Measurements from ENCODE around the gene MYLK4. TPM values are rescaled to one million over a fixed set of nuclear protein-coding genes. Genes with fewer than 3 reads are reported as not detected.

Gene MYLK4
- total RNA-seq, 1 donor: 0.43 TPM

DNA sequence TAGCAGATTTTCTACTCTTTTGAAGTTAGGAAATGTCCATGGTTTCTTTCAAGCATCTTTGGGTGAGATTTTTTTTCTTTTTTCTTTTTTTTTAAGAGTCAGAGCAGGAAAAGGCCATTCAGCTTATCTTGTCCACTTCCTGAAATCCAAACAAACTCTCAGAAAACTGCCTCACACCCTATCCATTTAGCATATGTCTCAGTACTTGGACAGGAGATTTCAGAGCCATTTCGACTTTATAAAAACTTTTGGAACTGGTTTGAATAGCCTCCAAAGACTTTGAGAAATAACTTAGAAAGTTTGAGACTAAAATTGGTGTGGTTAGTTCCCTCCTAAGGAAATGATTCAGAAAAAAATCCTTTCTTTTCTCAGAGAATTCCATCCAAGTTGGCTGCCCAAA, 125.1 kb downstream of the MYLK4 start:
- no peak overlapping the region for H3K4me3 ChIP-seq (ENCODE audit: low read depth, low read length)
- peak; percentile 23 for DNase-seq (ENCODE audit: low read depth)
- no peak for TF ChIP-seq CTCF (IDR thresholded peaks at IDR 0.05; ENCODE audit: insufficient read depth, low read depth, low read length)

GRCh38 chr6:2624177-2624576, 126.5 kb downstream of the MYLK4 start:
- TF ChIP-seq CTCF (IDR thresholded peaks at IDR 0.05; ENCODE audit: insufficient read depth, low read depth, low read length): no peak
- DNase-seq (ENCODE audit: low read depth): no peak
- H3K4me3 ChIP-seq (ENCODE audit: low read depth, low read length): no peak overlapping the region

GRCh38 chr6:2623295-2623694, 127.4 kb downstream of the MYLK4 start:
- peak; percentile 36 for DNase-seq (ENCODE audit: low read depth)
- no peak overlapping the region for H3K4me3 ChIP-seq (ENCODE audit: low read depth, low read length)
- no peak for TF ChIP-seq CTCF (IDR thresholded peaks at IDR 0.05; ENCODE audit: insufficient read depth, low read depth, low read length)

DNA sequence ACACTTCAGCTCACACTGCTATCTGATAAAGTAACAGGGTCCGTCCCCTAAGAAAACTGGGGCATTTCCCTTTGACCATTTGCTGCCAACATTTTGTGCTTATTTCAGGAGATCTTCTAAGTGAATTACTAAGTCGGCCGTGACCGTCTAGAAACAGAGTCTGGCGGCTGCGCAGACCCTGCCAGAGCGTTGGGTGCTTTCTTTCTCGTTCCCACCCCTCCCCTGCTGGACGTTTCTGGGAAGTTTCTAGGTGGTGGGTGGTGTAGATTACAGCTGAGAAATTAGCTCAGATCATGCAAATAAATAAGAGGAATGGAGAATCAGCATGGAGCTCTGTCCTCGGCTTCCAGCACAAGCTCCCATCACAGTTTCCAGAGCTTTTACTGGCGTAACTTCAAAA, 128.1 kb downstream of the MYLK4 start:
- no peak for DNase-seq (ENCODE audit: low read depth)
- no peak overlapping the region for H3K4me3 ChIP-seq (ENCODE audit: low read depth, low read length)
- peak; percentile 10 for TF ChIP-seq CTCF (IDR thresholded peaks at IDR 0.05; ENCODE audit: insufficient read depth, low read depth, low read length)

GRCh38 chr6:2619651-2620050, 131.1 kb downstream of the MYLK4 start:
- no peak for DNase-seq (ENCODE audit: low read depth)
- no peak for TF ChIP-seq CTCF (IDR thresholded peaks at IDR 0.05; ENCODE audit: insufficient read depth, low read depth, low read length)
- H3K4me3 ChIP-seq (ENCODE audit: low read depth, low read length): no peak overlapping the region

DNA sequence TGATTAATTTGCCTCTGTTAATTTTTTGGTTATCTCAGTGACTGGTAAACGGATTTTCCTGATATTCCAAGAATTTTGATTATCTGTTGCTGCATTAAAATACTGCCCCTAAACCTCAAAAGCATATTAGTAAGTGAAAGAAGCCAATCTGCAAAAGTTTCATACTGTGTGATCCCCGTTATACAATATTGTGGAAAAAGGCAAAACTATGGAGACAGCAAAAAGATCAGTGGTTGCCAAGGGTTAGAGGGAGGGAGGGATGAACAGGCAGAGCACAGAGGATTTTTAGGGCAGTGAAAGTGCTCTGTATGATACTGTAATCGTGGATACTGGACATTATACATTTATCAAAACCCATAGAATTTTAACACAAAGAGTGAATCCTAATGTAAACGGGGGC, 133.0 kb downstream of the MYLK4 start:
- no peak for TF ChIP-seq CTCF (IDR thresholded peaks at IDR 0.05; ENCODE audit: insufficient read depth, low read depth, low read length)
- DNase-seq (ENCODE audit: low read depth): no peak
- no peak overlapping the region for H3K4me3 ChIP-seq (ENCODE audit: low read depth, low read length)

GRCh38 chr6:2616811-2617210, 133.9 kb downstream of the MYLK4 start:
- peak; percentile 20 for DNase-seq (ENCODE audit: low read depth)
- no peak for TF ChIP-seq CTCF (IDR thresholded peaks at IDR 0.05; ENCODE audit: insufficient read depth, low read depth, low read length)
- no peak overlapping the region for H3K4me3 ChIP-seq (ENCODE audit: low read depth, low read length)
